CD4-positive, alpha-beta T cell treated with Interleukin-21 for 1 hour (primary cell): Measurements from ENCODE around the gene PABPC3.

Experiments
- DNase-seq: peaks from one replicate; pipeline ENCODE4 v3.0.0-alpha.2; 2020

PABPC3 gene

DNA sequence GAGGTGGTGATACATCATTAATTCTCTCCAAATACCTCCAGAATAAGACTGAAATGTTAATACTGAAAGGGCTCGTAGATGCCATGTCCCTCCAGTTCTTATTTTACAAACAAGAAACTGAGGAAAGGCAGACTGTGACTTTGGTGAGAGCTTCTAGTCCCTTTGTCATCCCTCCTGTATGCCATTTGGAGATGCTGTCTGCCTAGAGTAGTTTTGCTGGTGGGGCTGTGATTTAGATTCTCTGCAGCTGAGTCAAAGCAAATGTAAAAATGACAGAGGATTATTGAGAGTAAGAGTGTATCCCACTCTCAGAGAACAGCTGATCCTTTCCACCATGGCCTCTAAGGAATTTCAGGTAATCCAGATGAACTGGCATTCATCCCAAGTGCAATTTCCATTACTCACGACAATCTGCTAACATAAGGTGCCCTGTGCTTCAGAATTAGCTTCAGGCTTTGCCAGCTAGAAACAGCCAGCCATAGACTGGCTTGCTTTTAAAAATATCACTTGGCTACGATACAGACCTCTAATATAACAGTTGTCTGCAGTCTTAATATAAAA, 16.8 kb downstream of the PABPC3 start:
- no peak for DNase-seq

- peak; percentile 46 for DNase-seq
Measured at GRCh38 chr13:25114220-25114619, 18.3 kb downstream of the PABPC3 start.

DNA sequence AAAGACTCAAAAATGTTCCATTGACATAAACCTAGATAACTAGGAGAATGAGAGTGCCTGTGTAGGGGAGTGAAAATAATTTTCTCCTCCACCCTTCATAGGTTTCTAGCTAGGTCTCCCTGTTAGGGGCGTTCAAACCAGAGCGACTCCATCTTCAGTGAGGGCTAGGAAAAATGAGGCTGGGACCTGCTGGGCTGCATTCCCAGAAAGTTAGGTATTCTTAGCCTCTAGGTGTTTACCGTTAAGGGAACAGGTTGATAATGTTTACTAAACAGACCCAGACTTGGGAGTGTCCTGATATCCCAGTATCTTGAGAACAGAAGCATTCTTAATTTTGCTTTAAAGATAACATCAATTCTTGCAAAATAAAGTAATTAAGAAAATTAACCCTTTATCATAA, 20.1 kb downstream of the PABPC3 start:
- no peak for DNase-seq

DNA sequence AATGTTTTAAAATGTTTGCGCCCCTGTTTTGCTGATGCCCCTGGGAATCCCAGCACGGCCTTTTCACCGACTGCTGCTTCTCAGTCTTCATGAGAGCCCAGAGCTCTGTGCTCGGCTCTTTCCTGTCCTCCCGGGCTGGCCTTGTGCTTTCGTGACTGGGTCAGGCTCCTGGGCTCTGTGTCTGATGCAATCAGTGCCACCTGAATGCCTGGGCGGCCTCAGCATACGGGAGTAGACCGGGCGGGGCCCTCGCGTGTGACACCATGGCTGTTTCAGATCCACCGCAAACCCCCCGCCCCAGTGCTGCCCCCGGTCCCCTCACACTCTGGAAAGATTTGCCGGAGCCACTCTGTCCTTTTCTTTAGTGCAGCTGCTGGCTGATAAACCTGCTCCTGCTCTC, 21.4 kb downstream of the PABPC3 start:
- no peak for DNase-seq

- DNase-seq: no peak
Measured at GRCh38 chr13:25118378-25118905, 22.5 kb downstream of the PABPC3 start.

DNA sequence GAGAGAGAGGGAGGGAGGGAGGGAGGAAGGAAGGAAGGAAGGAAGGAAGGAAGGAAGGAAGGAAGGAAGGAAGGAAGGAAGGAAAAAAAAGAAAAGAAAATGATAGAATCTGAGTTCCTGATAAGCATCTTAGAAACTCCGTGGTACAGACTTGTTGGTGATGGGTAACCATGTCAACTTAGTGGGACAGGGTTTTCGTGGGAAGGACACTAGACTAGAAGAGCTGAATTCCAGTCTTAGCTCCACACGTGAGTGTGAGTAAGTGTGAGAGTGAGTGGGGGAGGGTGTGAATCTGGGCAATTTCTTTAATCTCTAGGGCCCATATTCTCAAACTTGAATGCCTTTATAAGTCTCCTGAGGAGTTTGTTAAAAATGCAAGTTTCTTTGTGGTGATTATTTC, 35.0 kb downstream of the PABPC3 start:
- no peak for DNase-seq

DNA sequence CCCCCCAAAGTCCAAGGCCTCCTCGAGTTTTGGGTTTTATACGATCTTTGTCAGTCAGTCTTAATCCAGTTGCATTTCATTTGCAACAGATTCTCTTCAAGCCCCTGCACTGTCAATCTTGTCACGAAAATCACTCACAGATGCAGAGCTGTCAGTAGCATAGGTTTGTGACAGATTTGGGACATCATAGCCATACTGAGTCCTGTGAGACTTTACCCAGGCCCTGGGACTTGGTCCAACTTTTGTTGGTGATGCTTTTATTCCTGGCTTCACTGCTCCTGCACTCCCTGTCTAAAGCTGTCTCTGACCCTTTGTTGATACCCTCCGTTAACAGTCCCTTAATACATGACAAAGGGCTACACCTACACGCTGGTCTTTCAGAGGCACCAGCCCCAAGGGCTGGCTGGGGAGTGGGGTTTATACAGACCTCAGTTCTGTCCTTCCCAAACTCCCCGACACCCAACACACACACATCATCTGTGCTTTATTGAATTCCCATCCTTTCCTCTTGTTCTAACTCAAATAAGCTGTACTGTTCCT, 36.0 kb downstream of the PABPC3 start:
- DNase-seq: no peak

- no peak for DNase-seq
Measured at GRCh38 chr13:25132751-25133390, 36.9 kb downstream of the PABPC3 start.

- no peak for DNase-seq
Measured at GRCh38 chr13:25135896-25136295, 40.0 kb downstream of the PABPC3 start.

DNA sequence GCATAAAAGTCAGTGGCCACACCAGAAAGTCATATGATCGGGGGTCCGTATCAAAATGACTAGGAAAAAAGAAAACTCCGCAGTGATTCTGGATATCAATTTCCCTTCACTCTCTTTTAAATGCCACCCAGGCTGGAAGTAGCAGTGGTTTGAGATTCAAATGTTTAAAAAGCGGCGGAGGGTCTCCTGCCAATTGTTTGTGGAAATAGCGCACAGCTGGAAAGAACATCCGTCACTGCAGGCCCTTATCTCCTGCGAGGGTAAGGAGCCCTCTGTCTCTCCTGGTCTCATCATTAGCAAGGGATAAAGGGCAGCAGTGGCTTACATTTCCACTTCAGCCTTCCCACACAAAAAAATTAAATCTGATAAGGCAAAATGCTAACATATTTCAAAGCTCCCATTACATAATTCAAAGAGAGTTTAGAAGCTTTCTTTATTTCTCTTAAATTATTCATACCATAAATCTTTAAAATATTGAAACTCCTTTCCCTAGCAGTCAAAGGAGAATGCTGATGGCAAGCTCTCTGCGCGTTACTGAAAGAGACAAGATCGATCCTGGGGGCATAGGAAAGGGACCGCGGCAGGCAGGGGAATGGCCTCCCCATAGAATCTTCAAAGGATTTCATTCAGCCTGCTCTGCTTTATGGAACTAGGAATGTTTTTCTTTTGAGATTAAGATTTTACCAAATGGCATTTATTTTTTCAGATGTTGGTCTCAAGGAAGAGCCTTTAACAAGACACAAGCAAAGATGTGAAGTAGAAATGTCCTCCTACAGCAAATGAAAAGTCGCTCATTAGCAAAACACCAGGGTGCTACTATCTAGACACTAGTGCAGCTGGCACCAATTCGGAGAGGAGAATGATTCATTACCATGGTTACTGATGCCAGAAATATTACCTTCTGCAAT, 41.2 kb downstream of the PABPC3 start:
- no peak for DNase-seq

GRCh38 chr13:25137788-25138115, 41.8 kb downstream of the PABPC3 start:
- no peak for DNase-seq

DNA sequence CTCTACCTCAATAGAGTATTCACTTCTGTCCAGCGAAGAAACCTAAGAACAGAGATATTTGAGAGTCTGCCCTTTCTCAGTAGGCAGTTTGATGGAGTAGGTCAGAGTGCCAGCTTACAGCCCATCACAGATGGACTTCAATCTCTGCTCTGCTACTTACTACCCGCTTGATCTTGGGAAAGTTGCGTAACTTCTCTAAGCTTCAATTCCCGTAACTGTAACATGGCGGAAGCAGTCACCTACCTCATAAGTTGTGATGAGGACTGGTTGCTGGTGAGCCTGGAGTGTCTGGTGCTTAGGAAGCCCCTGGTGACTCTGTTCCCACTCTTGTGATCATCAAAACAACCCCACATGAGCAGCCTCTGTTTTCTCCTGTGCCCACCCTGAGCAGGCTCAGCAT, 45.1 kb downstream of the PABPC3 start:
- DNase-seq: no peak

DNA sequence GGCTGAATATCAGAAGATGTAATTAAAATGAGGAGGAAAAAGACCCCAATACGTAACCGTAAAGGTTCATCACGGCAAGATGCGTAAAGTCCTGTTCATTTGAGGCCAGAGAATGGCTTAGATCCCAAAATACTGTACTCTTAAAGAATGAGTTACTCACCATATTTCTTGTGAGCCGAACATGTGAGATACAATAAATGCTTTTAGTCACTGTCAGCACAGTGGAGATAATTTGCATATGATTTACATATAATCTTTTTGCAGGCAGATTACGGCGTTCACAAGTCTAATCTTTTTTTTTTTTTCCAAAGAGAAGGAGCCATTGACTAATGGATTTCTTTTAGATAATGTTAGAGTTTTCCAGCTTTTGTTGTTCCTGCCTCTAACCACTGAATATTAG, 47.8 kb downstream of the PABPC3 start:
- no peak for DNase-seq

DNA sequence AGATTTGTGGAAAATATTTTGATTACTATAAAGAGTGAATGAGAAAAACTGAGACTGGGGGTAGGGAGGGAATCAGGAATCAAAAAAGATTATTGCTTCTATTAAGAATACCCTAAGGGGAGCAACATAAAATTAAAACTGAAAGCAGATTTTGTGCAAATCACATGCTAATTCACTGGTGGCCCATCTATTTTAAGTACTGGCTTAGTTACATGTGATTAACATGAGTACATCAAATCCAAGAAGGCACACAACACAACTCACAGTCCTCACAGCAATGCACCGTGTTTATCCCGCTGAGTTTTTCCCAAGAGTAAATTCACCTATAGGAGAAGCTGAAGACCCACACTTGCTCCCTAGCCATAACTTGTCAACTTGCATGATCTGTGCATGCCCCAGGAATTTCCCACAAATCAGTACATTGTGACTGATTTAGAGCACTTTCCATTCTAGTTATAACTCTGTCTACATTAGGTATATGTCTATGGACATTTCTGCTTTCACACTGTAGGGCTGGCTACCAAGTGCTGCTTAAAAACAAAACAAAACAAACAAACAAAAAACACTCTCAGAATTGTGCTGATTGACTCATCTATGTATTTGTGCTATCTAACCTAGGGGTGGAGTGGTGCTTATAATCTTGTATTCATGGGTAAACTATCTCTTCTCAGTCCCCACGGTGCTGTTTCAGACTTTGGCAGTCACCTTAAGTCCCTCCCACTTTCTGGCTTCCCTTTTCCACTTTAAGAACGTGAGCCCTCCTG, 51.9 kb downstream of the PABPC3 start:
- no peak for DNase-seq

- DNase-seq: no peak
Measured at GRCh38 chr13:25148402-25148771, 52.5 kb downstream of the PABPC3 start.
